GM21737 (cell line): ENCODE measurements around the gene BFSP2.
"Not testable (repeated sequence)": the region's sequence is repeated elsewhere in the genome, so short reads cannot be mapped to it uniquely, and the experiment has no call there.

Experiments
- ATAC-seq: cut with Tn5 transposase; IDR thresholded peaks from one replicate; pipeline ENCODE4 v1.9.1; 2021; ENCODE audit warnings: mild to moderate bottlenecking, moderate library complexity; ENCODE audit not compliant: unreplicated experiment

Gene BFSP2

DNA sequence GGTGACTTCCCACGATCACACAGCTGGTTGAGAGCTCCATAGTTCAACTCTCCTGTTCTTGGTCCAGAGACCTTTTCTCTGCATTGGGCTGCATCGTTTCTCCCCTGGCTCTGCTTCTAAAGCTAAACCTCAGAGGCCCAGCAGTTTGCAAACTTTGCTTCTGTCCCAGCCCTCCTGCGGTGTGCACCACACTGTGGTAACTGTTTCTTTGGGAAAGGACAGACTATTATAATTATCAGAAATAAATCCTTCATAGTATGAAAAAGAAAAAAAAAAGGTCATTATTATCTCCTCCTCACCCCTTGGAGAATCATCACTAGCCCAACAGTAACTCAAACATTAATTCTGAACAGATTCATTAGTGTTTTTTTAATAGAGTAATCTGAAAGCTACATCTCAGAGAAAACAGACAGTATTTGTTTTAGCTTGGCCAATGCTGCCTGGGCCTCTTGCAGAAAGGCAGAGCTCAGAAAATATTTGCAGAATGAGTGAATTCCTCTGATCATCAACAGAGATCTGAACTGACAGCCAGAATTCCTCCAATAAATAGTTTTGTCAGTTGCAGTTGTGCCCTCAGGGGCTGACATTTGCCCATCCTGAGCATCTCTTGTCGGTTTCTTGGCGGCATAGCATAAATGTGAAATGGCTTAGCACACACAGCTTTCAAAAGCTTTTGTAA is 52.9 kb downstream of the BFSP2 start:
- ATAC-seq, result no peak

DNA sequence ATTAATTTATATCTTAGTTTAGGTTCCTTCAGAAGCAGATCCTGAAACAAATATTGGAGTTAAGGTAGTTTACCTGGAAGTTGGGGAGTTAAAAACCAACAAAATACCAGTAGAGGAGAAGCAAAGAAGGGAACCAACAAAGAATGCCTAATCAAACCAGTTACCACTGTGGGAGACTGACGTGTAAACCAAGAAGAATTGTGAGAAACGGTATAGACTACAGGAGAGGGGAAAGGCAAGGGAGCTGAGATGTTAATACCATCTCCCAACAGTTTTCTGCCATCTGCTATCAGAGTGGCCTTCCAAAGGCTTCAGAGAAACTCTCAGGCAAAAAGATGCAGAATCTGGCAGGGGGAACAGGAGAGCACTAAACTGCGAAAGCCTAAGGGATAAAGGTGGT is 53.5 kb downstream of the BFSP2 start:
- ATAC-seq, result no peak

DNA sequence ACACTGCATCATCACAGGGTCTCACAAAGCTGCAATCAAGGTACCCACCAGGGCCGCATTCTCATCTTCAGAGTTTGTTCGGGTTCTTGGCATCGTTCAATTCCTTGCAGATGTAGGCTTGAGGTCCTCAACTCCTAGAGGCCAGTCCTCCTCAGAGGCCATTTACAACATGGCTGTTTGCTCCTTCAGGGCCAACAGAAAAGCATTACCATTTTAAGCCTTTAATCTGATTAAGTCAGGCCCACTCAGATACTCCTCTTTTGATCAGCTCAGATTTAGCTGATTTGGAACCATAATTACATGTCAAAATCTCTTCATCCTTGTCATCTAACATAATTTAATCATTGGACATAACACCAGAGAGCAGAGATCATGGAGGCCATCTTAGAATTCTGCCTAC is 55.4 kb downstream of the BFSP2 start:
- ATAC-seq, result no peak

DNA sequence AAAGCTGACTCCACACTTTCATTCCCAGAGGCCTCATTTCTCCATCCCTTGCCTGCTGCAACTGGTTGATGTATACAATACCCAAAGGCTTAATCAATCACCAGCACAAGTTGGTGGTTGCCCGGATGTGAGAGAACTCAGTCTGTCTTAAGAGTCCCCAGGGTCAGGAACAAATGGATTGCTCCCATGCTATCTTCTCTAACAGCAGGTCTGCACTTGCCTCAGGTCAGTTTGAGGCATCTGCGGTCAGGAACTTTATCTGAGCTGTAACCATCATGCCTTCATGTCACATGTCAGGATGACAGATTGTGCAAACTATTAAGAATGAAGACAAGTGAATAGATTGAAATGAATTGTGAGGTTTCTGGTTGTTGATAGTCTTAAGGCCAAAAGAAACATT is 56.1 kb downstream of the BFSP2 start:
- ATAC-seq, result no peak

DNA sequence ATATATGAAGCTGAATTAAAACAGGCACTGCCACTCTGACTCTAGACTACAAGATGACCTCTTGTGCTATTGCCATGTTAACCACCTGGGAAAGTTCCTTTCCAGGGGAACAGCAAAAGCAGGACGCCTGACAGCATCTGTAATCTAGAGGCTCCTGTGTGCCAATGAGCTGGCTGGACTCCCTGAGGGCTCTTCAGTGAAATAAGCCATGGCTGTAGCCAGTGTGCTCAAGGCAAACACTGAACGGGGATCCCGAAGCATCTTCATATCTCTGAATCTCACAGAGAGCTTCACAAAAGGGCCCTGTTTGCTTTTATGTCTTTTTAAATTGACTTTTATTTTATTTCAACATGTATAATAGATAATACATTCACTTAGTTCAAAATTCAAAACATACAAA is 57.2 kb downstream of the BFSP2 start:
- ATAC-seq, result no peak

DNA sequence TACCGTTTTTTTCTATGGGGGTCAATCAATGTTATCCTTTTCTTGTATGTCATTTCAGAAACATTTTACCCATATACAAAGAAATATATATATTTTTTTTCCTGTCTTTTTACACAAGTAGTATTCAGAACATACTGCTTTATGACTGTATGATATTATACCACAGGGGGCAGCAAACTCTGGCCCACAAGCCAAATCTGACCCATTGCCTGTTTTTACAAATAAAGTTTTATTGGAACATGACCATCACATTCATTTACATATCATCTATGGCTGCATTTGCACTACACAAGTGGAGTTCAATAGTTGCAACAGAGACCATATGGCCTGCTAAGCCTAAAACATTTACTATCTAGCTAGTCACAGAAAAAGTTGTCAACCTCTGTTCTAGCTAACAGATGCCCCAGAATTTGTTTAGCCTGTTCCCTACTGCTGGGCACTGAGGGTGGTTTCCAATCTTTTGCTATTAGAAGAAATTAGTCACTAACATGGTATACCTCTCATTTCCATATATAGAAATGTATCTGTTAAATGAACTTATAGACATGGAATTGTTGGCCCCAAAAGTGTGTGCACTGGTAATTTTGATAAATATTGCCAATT is 57.7 kb downstream of the BFSP2 start:
- ATAC-seq, result no peak

DNA sequence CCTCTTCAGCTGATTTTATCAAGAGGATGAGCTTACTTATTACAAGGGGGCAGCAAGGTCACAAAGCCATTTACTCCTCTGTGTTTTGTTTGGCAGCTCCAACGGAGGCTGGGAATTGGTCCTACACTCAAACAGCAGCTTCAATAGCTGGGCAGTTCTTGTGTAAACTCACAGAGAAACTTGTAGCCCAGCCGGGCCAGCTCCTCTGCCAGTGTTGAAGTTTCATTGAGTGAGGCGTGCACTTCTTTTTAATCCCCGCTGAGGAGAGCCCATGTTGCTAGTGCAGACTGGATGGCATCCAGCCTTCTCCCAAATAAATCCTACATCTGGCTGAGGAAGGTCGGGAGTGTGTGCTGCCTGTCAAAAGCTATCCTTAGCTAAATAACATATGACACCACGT is 59.5 kb downstream of the BFSP2 start:
- ATAC-seq, result no peak

DNA sequence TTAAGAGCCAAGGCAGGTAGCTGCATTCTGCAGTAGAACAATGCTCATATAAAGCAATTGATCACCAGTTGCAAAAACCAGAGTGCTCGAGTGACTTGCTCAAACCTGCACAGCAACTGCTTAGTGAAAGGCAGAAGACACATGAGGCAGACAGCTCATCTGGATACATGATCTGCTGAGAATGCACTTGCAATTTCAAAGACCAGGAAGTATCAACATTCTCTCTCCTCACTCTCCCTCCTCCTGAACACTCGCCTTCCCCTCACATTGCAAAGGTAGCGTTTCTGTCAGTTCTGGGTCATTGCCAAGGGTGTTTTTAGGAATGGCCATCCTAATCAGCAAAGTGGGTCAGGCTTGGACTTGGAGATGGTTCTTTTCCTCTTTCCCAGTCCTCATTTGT is 61.0 kb downstream of the BFSP2 start:
- ATAC-seq, result no peak

DNA sequence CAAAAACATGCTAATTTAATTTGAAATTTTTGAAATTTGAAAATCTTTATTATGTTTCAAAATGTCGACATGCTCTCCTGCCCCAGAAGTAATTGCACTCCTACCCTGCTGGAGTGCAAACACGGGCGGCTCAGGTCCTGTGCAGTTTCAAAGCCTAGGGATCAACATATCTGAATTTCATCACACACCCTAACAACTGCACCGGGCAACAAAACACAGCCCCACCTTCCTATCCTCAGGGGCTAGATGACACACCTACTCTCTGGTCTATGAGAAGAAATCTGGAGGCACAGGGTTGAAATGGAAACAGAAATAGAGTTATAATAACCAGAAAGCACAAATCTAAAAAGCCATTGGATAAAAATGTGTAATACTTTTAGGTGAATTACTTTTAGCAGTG is 61.4 kb downstream of the BFSP2 start:
- ATAC-seq, result no peak

DNA sequence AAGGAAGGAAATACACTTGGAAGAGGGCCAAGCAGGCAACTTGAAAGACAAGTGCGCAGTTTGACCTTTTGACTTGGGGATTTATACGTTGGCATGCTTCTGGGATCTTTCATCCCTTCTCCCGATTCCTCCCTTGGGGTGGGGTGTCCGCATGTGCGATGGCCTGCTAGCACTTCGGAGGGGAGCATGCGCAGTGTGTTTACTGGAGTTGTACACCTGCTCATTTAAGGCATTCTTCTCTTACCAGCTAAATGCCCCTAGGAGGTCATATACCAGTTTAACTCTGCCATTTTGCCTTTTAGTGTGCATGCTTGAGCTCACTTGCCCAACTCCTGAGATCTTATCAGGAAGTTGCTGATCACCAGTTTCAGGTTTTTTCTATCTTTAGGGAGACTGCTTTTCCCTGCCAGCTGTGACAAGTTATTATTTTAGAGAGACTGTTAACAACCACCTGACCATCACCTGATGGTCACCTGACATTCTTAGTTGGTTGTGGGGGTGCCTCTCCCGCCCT is 63.5 kb downstream of the BFSP2 start:
- ATAC-seq, result no peak

DNA sequence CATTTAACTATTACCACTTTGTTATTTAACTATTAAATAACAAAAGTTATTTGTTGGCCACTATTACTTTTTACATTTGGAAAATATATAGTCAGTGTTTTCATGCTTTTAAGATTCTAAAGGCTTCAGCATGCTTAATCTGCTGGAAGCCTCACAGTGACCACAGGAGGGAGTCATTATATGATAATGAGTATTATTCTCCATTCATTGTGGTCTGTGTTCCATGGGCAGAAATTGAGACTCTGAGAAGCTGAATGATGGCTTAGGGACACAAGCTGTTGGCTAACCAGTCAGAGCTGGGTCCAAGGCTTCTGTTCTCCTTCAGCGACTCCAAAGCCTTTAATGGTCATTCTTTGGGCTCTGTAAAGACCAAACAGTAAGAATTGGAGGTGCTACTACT is 64.7 kb downstream of the BFSP2 start:
- no peak for ATAC-seq

DNA sequence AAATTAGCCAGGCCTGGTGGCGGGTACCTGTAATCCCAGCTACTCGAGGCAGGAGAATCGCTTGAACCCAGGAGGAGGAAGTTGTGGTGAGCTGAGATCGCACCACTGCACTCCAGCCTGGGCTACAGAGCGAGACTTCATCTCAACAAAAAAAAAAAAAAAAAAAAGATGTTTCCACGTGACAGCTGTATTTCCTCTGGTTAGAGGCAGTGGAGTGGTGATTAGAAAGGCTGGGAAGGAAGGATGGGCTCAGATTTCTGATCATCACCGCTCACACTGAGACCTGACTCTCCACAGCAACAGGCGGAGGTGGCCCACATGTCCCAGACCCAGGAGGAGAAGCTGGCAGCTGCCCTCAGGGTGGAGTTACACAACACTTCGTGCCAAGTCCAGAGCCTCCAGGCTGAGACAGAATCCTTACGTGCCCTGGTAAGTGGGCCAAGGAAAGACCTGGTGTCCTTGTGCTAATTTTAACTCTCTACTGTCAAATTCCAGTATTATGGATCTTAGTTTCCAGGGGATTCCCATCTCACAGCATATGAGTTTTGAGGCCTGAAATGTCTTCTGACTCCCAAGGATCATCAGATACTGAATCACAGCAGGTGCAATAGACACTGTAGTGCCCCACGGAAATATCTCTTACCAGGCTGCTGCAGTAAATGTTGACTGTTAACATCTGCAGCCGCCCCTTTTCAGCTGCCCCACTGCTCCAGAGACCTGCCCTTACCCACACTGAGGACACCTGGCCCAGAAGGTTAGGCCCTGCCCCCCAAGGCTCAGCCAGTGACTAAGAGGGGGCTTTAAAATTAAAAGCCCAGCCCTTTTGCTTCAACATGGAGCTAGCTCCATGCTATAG is 66.9 kb downstream of the BFSP2 start:
- no peak for ATAC-seq

DNA sequence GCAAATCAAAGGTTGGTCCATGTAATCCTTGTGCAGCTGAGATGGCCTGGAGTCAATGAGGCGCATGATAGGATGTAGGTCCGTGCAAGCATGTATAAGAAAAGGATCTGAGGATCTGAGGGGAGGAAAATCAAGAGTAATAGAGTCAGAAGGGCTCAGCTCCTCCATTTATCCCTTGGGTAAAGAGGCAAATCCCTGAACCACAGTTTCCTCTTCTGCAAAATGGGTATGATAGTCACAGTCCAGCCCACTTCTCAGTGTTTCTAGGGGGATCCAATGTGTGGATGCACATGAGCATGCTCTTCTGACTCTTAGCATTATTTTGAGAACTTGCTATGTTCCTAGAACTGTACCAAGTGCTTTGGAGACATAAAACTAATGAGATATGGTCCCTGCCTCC is 67.9 kb downstream of the BFSP2 start:
- ATAC-seq, result no peak

DNA sequence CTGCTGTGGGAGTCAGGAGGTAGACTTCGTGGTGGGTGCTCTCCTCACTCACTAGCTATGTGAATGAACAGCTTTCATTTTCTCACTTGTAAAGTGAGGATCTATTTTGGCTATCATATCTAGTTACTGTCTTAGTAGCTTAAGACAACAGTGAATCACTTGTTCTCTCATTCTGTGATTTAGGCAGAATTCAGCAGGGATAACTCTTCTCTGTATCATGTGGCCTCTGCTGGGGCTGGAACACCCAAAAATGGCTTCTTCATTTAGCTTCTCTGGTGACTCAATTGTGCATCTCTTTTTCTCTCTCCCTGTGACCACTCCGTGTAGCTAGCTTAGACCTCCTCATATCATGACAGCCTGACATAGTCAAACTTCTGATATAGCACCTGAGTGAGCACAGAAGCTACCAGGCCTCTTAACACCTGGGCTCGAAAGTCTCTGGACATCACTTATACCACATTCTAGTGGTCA is 68.4 kb downstream of the BFSP2 start:
- no peak for ATAC-seq

DNA sequence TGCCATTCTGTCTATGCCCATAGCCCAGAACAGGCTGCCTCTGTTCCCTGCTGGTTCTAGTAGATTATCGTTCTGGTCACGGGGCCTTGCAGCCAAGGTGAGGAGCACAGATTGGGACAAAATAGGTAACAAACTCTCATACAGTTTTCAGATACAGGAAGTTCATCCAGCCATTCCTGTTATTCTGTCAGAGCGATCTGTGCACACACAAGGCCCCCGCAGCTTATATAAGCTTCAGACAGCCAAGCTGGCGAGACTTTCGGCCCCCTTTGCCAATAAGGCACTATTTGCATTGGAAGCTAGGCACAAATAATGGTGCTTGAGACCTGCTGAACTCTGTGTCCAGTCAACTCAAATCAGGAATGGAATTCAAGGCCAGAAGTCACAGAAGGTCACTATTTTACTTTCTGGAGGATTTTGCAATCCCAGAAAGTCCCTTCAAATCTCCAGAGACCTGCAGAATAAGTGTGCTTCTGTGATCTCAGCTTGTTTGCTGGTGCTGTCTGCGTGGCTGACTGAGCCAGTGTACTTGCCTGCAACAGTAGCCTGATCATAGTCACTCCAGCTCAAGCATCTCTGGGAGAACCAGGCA is 69.4 kb downstream of the BFSP2 start:
- no peak for ATAC-seq

DNA sequence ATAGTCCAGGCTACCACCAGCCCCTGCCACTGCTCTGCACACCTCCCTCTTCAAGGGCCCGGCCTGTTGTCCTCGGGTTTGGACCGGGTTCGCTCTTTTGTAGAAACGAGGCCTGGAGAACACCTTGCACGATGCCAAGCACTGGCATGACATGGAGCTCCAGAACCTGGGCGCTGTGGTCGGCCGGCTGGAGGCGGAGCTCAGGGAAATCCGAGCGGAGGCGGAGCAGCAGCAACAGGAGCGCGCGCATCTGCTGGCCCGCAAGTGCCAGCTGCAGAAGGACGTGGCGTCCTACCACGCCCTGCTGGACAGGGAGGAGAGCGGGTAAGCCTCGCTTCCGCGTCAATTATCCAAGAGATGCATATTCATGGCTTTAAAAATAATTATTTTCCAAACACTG is 72.4 kb downstream of the BFSP2 start:
- no peak for ATAC-seq

DNA sequence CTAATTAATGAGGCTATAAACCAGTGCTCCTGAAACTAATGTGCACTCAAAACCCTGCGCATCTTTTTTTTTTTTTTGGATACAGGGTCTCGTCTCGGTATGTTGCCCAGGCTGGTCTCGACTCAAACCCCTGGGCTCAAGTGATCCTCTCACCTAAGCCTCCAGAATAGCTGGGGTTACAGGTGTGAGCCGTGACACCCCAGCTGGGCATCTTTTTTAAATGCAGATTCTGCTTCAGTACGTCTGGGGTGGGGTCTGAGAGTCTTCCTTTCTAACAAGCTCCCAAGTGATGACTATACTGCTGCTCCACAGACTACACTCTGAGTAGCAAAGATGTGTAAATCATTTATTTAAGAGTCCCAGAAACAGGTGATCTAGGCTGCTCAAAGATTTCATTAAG is 73.0 kb downstream of the BFSP2 start:
- ATAC-seq, result no peak

DNA sequence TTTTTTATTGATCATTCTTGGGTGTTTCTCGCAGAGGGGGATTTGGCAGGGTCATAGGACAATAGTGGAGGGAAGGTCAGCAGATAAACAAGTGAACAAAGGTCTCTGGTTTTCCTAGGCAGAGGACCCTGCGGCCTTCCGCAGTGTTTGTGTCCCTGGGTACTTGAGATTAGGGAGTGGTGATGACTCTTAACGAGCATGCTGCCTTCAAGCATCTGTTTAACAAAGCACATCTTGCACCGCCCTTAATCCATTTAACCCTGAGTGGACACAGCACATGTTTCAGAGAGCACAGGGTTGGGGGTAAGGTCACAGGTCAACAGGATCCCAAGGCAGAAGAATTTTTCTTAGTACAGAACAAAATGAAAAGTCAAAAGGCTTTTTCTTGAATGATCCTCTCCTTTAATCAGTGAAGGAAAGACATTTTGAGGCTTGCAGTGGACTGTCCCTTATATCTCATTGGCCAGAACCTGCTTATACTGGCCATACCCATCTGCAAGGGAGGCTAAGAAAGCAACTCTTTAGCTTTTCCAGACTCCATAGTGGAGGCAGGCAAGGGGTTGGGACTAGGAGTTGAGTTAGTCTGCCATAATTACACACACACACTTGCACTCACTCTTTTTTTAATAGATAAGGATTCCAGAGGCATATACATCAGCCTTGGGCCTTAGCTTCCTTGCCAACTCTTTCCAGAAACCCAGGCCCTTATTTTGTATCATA is 73.8 kb downstream of the BFSP2 start:
- not testable (repeated sequence) for ATAC-seq

DNA sequence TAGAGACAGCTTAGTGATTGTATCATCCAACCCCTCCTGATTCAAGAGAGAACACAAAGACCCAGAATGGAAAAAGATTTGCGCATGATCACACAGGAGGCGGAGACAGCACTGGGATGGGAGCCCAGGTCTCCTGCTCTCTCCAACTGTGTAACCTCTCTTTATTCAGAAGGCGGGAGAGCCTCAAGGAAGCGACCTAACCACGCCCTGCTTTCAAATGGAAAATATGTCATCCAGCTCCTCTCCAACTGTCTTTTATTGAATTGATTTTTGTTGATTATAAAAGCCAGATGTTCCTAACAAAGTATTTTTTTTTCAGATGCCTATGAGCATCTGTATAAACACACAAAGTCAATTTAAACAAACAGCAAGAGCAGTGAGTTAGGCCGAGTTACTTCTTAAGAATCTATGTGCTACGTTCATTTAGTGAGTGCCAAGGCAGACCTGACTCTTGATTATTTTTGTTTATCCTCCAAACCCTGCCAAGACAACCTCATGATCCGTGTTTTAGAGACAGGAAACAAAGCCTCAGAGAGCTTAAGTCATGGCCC is 74.5 kb downstream of the BFSP2 start:
- ATAC-seq, result no peak

DNA sequence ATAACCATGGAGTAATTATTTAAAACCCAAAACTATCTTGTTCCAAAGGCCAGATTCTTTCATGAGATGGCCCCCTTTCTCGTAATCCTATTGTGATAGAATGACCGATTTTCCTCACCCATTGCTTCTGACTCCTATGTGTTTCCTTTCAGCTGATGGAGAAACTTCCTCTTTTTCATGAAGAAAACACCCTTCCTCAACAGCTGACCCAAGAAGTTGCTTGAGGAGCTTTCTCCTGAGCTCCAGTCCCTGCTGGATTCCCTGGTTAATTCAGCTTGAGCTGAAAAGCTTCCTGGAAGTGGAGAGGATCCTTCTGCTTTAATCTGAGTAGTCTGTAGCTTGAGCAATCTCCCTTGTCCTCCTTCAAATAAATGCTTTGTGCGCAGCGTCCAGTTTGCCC is 75.0 kb downstream of the BFSP2 start:
- ATAC-seq, result no peak
